ENCODE measurements around the gene NOL7. TPM values are rescaled to one million over a fixed set of nuclear protein-coding genes. Genes with fewer than 3 reads are reported as not detected.

Gene NOL7
- total and polyA plus RNA-seq, 2 of the 8 experiments (the other 6 are each of a cell fraction or from before 2014, with no cell fraction given): 16.4 to 70.4 TPM

- CTCF ChIA-PET (ENCODE audit: partially characterized antibody): interaction anchor here (1.0 kb wide), 2 partner anchors 59 to 116 kb away, joined by 3 read pairs; no protein-coding TSS in a partner anchor
- H3K14ac ChIP-seq (ENCODE audit: insufficient read length): no peak overlapping the region
These were observed 46.2 kb upstream of the NOL7 start for GRCh38 chr6:13568970-13569369.

More at GRCh38 chr6:13568970-13569369, 46.2 kb upstream of the NOL7 start:
- peaks cover 3% of the 10 kb centered on the region for H3K23me2 ChIP-seq (ENCODE audit: low read depth, low read length)
- H3K27ac ChIP-seq (ENCODE audit: low read depth, low read length): no peak overlapping the region
- no peaks in the 10 kb centered on the region for H3K79me2 ChIP-seq (ENCODE audit: control insufficient read depth in 1 of 2, insufficient read depth in 2 of 2, low read length in 2 of 2)
- no peak overlapping the region for H2AK5ac ChIP-seq (ENCODE audit: low read depth, low read length)
- no peak overlapping the region for H3K23ac ChIP-seq (ENCODE audit: insufficient read length)
- H2AFZ ChIP-seq (ENCODE audit: low read length): no peak overlapping the region
- H2BK12ac ChIP-seq (ENCODE audit: low read depth, low read length): no peak overlapping the region
- H4K5ac ChIP-seq (ENCODE audit: insufficient read length, low read depth, low read length): no peak overlapping the region
- H3K9ac ChIP-seq (replicated peaks in 1 of 4; ENCODE audit: extremely low read depth in 1 of 4, low read depth in 3 of 4, low read length in 3 of 4): no peak overlapping the region
- H3K9me3 ChIP-seq (ENCODE audit: insufficient read depth in 2 of 2, low read depth in 1 of 2, low read length in 1 of 2): no peaks in the 10 kb centered on the region
- no peaks in the 10 kb centered on the region for H3K36me3 ChIP-seq (ENCODE audit: control insufficient read depth in 2 of 4, insufficient read depth in 4 of 4, low read length in 3 of 4)
- H4K91ac ChIP-seq (replicated peaks; ENCODE audit: insufficient read length, low read length): no peak overlapping the region
- H4K8ac ChIP-seq (ENCODE audit: extremely low read depth, insufficient read depth, low read length): no peak overlapping the region
- no peak for TF ChIP-seq TAF1 (IDR thresholded peaks at IDR 0.05; ENCODE audit: low read depth, low read length)
- no peak for TF ChIP-seq EGR1 (IDR thresholded peaks at IDR 0.05; ENCODE audit: borderline replicate concordance, low read depth, low read length)
- TF ChIP-seq, protein P1, sequence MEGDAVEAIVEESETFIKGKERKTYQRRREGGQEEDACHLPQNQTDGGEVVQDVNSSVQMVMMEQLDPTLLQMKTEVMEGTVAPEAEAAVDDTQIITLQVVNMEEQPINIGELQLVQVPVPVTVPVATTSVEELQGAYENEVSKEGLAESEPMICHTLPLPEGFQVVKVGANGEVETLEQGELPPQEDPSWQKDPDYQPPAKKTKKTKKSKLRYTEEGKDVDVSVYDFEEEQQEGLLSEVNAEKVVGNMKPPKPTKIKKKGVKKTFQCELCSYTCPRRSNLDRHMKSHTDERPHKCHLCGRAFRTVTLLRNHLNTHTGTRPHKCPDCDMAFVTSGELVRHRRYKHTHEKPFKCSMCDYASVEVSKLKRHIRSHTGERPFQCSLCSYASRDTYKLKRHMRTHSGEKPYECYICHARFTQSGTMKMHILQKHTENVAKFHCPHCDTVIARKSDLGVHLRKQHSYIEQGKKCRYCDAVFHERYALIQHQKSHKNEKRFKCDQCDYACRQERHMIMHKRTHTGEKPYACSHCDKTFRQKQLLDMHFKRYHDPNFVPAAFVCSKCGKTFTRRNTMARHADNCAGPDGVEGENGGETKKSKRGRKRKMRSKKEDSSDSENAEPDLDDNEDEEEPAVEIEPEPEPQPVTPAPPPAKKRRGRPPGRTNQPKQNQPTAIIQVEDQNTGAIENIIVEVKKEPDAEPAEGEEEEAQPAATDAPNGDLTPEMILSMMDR (IDR thresholded peaks at IDR 0.05; ENCODE audit: control extremely low read depth in 1 of 3, insufficient read depth in 1 of 3, low read depth in 1 of 3, low read length in 3 of 3): no peak
- TF ChIP-seq RAD21 (IDR thresholded peaks at IDR 0.05 in 1 of 2, conservative IDR thresholded peaks at IDR 0.05 in 1 of 2; ENCODE audit: low read depth in 2 of 2, low read length in 2 of 2): no peak
- no peak for TF ChIP-seq MAX (IDR thresholded peaks at IDR 0.05)
- no peak for TF ChIP-seq TAF7 (optimal IDR thresholded peaks at IDR 0.05; ENCODE audit: borderline replicate concordance, low read depth, low read length)
- no peak for TF ChIP-seq KDM1A (IDR thresholded peaks at IDR 0.05; ENCODE audit: borderline replicate concordance, low read length)
- TF ChIP-seq RXRA (IDR thresholded peaks at IDR 0.05; ENCODE audit: insufficient read depth, low read depth, low read length): no peak
- no peak for TF ChIP-seq BRCA1 (IDR thresholded peaks at IDR 0.05; ENCODE audit: low read depth, low read length)
- H3K4me3 ChIP-seq (ENCODE audit: extremely low read depth in 1 of 4, insufficient read depth in 2 of 4, low read depth in 3 of 4, low read length in 4 of 4): no peak overlapping the region
- H3K18ac ChIP-seq (ENCODE audit: extremely low read depth, low read length): no peak overlapping the region
- no peaks in the 10 kb centered on the region for H4K20me1 ChIP-seq (replicated peaks in 1 of 2; ENCODE audit: control insufficient read depth in 1 of 2, insufficient read depth in 2 of 2, low read length in 2 of 2)
- no peaks in the 10 kb centered on the region for H3K27me3 ChIP-seq (replicated peaks in 1 of 4; ENCODE audit: control insufficient read depth in 3 of 4, extremely low read depth in 1 of 4, insufficient read depth in 3 of 4, low read length in 3 of 4)
- no peak overlapping the region for H3K4ac ChIP-seq (replicated peaks; ENCODE audit: insufficient read length, low read depth, low read length)
- no peak overlapping the region for H3K56ac ChIP-seq (replicated peaks; ENCODE audit: insufficient read length, low read depth, low read length)
- POLR2A ChIA-PET (ENCODE audit: partially characterized antibody): interaction anchor here (1.2 kb wide), 1 partner anchor 38 kb away, joined by 3 read pairs; no protein-coding TSS in a partner anchor
- no peaks in the 10 kb centered on the region for H3K79me1 ChIP-seq (ENCODE audit: low read depth, low read length)
- no peak overlapping the region for H3K4me2 ChIP-seq (ENCODE audit: insufficient read depth in 1 of 2, low read depth in 2 of 2, low read length in 2 of 2)
- H3K4me1 ChIP-seq (replicated peaks in 1 of 4; ENCODE audit: control insufficient read depth in 3 of 4, insufficient read depth in 4 of 4, low read length in 3 of 4): peaks cover 2 to 6% (median 5%) of the 10 kb centered on the region in 4 experiments; a peak in 6 of 7 replicates
- 89% methylated on average over 5 of the region's 5 CpGs; no CpG with 5 or more reads in 1 of the 2 experiments for WGBS, 2 experiments (ENCODE audit: extremely low coverage in 1 of 2, insufficient coverage in 1 of 2, insufficient read length in 1 of 2, insufficient replicate concordance in 2 of 2, low coverage in 1 of 2, low lambda C conversion rate in 2 of 2, missing lambda C conversion rate in 1 of 2)
- no peak overlapping the region for H2BK20ac ChIP-seq (ENCODE audit: low read length)
- no peak overlapping the region for H2BK120ac ChIP-seq (replicated peaks; ENCODE audit: low read depth, low read length)
- no peak overlapping the region for H2BK5ac ChIP-seq (ENCODE audit: low read depth, low read length)
- no peak overlapping the region for H2BK15ac ChIP-seq (ENCODE audit: low read length)
- DNase-seq (ENCODE audit: low read depth in 1 of 2, low spot score in 2 of 2): no peak
- no peak for FAIRE-seq
